Omental fat pad (tissue), 4 donors: Measurements from ENCODE around the gene SMAD6. TPM values are rescaled to one million over a fixed set of nuclear protein-coding genes. Genes with fewer than 3 reads are reported as not detected.

ENCODE experiments used
- ATAC-seq: fragments of 150-250 bp; one replicate; pipeline ENCODE4 v1.9.1; 2016; ENCODE audit warnings: mild to moderate bottlenecking, moderate library complexity; ENCODE audit not compliant: low FRiP score
- DNase-seq: peaks from one replicate; pipeline ENCODE4 v3.0.0-alpha.2; 2019; ENCODE audit warnings: low spot score
- total RNA-seq, 4 donors: library from RNA; depleted of rRNA; stranded (reverse); fragments of >200 nt; gene quantifications; one replicate each; pipeline ENCODE4 v1.1.0, GENCODE V29; 2016
- TF ChIP-seq, protein P1 (sequence below), 3 donors: fragments of 450-650 bp; IDR thresholded peaks; one replicate each; pipeline ENCODE4 v1.5.1; 2016 to 2017; ENCODE audit warnings: antibody characterized with exemption in 3 of 3, mild to moderate bottlenecking in 3 of 3, moderate library complexity in 2 of 3

Gene SMAD6
- total RNA-seq, 4 donors from 2014 or later, result 15.6 to 44.9 (median 23.8) TPM

- DNase-seq (no peak), ATAC-seq (no peak)
- TF ChIP-seq, protein P1, sequence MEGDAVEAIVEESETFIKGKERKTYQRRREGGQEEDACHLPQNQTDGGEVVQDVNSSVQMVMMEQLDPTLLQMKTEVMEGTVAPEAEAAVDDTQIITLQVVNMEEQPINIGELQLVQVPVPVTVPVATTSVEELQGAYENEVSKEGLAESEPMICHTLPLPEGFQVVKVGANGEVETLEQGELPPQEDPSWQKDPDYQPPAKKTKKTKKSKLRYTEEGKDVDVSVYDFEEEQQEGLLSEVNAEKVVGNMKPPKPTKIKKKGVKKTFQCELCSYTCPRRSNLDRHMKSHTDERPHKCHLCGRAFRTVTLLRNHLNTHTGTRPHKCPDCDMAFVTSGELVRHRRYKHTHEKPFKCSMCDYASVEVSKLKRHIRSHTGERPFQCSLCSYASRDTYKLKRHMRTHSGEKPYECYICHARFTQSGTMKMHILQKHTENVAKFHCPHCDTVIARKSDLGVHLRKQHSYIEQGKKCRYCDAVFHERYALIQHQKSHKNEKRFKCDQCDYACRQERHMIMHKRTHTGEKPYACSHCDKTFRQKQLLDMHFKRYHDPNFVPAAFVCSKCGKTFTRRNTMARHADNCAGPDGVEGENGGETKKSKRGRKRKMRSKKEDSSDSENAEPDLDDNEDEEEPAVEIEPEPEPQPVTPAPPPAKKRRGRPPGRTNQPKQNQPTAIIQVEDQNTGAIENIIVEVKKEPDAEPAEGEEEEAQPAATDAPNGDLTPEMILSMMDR (IDR thresholded peaks at IDR 0.05), result no peak
Measured at GRCh38 chr15:66719471-66719870, 17.4 kb downstream of the SMAD6 start.

DNA sequence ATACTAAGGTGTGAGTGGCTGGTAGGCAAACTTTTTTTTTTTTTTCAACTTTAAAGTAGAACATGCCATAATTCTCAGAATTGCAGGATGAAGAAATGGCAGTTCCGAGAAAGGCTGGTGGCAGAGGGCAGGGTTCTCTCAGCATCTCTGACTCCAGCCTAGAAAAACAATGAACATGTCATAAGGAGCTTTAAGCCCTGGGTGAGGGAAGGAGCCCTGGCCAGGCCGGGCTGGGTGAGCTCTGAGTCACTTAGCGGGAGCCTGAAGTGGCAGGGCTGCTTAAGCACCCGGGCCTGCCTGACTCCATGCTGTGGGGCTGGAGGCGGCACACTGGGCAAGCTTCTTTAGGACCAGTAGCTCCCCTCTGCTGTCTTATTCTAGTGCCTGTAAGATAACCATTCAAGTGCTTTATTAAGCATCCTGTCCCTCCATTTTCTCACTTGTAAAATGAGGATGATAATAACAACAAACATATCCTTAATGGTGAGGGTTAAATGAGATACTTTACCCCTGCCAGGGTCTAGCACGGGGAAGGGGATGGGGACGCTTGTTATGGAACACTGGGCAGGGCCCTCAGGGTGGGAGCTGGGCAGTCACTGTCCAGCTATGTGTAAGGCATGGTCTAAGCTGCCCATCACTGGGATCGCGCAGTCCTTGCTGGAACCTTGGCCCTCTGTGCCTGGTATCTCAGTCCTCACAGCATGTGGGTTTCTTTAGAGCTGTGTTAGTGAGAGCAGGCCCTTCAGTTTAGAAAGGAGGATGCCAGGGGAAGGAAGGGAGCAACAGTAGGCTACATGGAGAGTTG lies 18.4 kb downstream of the SMAD6 start:
- TF ChIP-seq, protein P1 (IDR thresholded peaks at IDR 0.05), result no peak
- ATAC-seq, result peak; percentile 69
- no peak for DNase-seq

GRCh38 chr15:66721020-66721419 lies 19.0 kb downstream of the SMAD6 start:
- no peak for DNase-seq
- no peak for ATAC-seq
- TF ChIP-seq, protein P1 (IDR thresholded peaks at IDR 0.05), result no peak

DNA sequence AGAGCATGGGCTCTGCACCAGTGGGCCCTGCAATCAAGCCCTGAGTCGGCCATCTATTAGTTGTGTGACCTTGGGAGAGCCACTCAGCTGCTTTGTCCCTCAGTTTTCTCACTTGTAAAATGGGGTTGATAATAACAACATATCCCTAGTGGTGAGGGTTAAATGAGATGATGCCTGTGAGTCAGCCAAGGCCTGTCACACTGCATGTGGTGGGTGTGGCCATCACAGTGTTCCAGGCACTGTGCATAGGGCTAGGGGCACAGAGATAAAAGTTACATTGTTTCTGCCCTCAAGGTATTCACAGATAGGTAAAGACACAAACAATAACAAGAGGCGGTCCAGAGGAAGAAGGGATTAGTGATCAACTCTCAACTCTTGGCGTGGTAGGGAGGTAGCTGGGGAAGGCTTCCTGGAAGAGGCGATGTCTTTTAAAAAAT lies 19.5 kb downstream of the SMAD6 start:
- DNase-seq (no peak), ATAC-seq (no peak)
- TF ChIP-seq, protein P1 (IDR thresholded peaks at IDR 0.05), result no peak

GRCh38 chr15:66721954-66722353 lies 19.9 kb downstream of the SMAD6 start:
- no peak for ATAC-seq
- no peak for DNase-seq
- TF ChIP-seq, protein P1 (IDR thresholded peaks at IDR 0.05), result no peak

- ATAC-seq, result no peak
- DNase-seq, result no peak
- TF ChIP-seq, protein P1 (IDR thresholded peaks at IDR 0.05), result no peak
Measured at GRCh38 chr15:66722757-66723540, 20.9 kb downstream of the SMAD6 start.
